Natural killer cell treated with Interleukin-12 subunit alpha and Interleukin-12 subunit beta and Interleukin-15 and Interleukin-18, amount 100 ng/mL, for 72 hours (primary cell): Measurements from ENCODE around the gene FOXO3. TPM values are rescaled to one million over a fixed set of nuclear protein-coding genes. Genes with fewer than 3 reads are reported as not detected.
"Not testable (repeated sequence)": the region's sequence is repeated elsewhere in the genome, so short reads cannot be mapped to it uniquely, and the experiment has no call there.

Source experiments
- ATAC-seq, 2 donors: fragments of 150-1000 bp; cut with Tn5 transposase in 1 of 2; sonication (Bioruptor Pico), chemical (Tn5 transposase) in 1 of 2; 2 replicates each; pipeline ENCODE4 v1.10.0; 2021
- DNase-seq: peaks from one replicate; pipeline ENCODE4 v3.0.0; 2022; ENCODE audit warnings: low spot score
- H3K27ac Mint-ChIP-seq, 2 donors: 1 replicate in 1 of 2; 2 replicates in 1 of 2; pipeline ENCODE4 v1.8.0; 2022; ENCODE audit warnings: mixed read lengths in 2 of 2, mild to moderate bottlenecking in 1 of 2, moderate library complexity in 1 of 2
- H3K27me3 Mint-ChIP-seq, 2 donors: 1 replicate in 1 of 2; 2 replicates in 1 of 2; pipeline ENCODE4 v1.8.0; 2022; ENCODE audit warnings: mixed read lengths in 2 of 2
- H3K36me3 Mint-ChIP-seq: one replicate; pipeline ENCODE4 v1.8.0; 2022; ENCODE audit warnings: mixed read lengths
- H3K4me1 Mint-ChIP-seq, 2 donors: 1 replicate in 1 of 2; 2 replicates in 1 of 2; pipeline ENCODE4 v1.8.0; 2022; ENCODE audit warnings: low read depth in 2 of 2, mixed read lengths in 2 of 2, mild to moderate bottlenecking in 1 of 2
- H3K4me3 Mint-ChIP-seq: one replicate; pipeline ENCODE4 v1.8.0; 2022; ENCODE audit warnings: mixed read lengths
- H3K9me3 Mint-ChIP-seq: 2 replicates; pipeline ENCODE4 v1.8.0; 2022; ENCODE audit warnings: mixed read lengths
- total RNA-seq, 2 donors: library from RNA; stranded (reverse); gene quantifications; one replicate each; pipeline ENCODE4 v1.2.3, GENCODE V29; 2022

The FOXO3 gene
- total RNA-seq, 2 donors from 2014 or later, result 17.8 to 20.6 TPM

DNA sequence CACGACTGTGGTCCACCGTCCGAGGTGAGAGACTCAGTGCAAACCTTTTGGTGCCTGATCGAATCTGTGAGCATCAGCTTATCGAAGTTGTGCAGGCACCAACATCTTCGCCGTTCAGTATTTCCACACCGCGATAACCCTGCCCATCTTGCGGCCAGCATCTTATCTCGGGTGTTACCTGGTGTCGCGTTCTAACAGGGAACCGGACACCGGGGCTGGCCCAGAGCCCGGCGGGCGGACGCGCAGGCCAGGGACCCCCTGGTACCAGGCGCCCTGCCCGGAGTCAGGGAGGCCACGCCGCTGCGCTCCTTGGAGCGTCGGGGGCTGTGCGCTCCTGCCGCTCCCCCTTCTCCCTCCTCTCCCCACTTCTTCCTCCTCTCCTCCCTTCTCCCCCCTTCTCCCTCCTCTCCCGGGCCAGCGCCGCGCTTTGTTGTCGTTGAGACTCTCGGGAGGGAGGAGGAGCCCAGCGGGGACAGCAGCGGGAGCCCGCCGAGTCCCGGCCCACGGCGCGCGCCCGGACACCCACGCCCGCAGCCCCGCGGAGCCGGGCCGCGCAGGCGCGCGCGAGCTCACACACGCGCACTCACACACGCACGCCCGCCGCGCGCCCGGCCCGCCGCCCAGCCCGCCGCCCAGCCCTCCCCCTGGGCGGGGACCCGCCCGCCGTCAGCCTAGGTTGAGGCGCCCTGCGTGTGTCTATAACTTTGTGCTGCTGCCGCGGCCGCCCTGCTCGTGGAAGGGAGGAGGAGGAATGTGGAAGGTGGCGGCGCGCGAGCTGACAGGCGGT lies 1.4 kb upstream of the FOXO3 start:
- H3K9me3 Mint-ChIP-seq, result no peaks in the 10 kb centered on the region
- peak; percentile 91 for DNase-seq

GRCh38 chr6:108559884-108560462 lies 744 bp upstream of the FOXO3 start:
- DNase-seq (no peak), ATAC-seq (peak; percentile 0 to 1)
- Mint-ChIP-seq H3K4me1 (peaks cover 32 to 43% of the 10 kb centered on the region in 2 donors), H3K27ac (peak overlapping the region; percentile 96), H3K36me3 (peaks cover 8% of the 10 kb centered on the region), H3K27me3 (peaks cover 0 to 2% of the 10 kb centered on the region in 2 donors), H3K9me3 (no peaks in the 10 kb centered on the region), H3K4me3 (peak overlapping the region; percentile 96)

More for the DNA sequence above, 1.4 kb upstream of the FOXO3 start:
- Mint-ChIP-seq H3K4me3 (peak overlapping the region; percentile 96), H3K27ac (peak overlapping the region; percentile 96), H3K27me3 (peaks cover 0 to 2% of the 10 kb centered on the region in 2 donors), H3K4me1 (peaks cover 25 to 36% of the 10 kb centered on the region in 2 donors), H3K36me3 (peaks cover 8% of the 10 kb centered on the region)
- peak; percentile 73 to 81 for ATAC-seq

DNA sequence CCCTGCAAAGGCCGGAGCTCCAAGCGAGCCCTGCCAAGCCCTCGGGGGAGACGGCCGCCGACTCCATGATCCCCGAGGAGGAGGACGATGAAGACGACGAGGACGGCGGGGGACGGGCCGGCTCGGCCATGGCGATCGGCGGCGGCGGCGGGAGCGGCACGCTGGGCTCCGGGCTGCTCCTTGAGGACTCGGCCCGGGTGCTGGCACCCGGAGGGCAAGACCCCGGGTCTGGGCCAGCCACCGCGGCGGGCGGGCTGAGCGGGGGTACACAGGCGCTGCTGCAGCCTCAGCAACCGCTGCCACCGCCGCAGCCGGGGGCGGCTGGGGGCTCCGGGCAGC lies 561 bp downstream of the FOXO3 start:
- not testable (repeated sequence) for ATAC-seq

GRCh38 chr6:108561742-108562502 lies 1.2 kb downstream of the FOXO3 start:
- peak overlapping the region; percentile 22 to 82 for H3K27ac Mint-ChIP-seq
- peaks cover 8% of the 10 kb centered on the region for H3K36me3 Mint-ChIP-seq
- H3K4me1 Mint-ChIP-seq, result peaks cover 49 to 60% of the 10 kb centered on the region in 2 donors
- ATAC-seq (no peak), DNase-seq (peak; percentile 64)
- H3K9me3 Mint-ChIP-seq, result no peaks in the 10 kb centered on the region
- no peaks in the 10 kb centered on the region for H3K27me3 Mint-ChIP-seq
- H3K4me3 Mint-ChIP-seq, result peak overlapping the region; percentile 94

More for the DNA sequence above, 561 bp downstream of the FOXO3 start:
- not testable (repeated sequence) for DNase-seq, H3K27ac Mint-ChIP-seq, H3K36me3 Mint-ChIP-seq, H3K9me3 Mint-ChIP-seq, H3K27me3 Mint-ChIP-seq
- Mint-ChIP-seq H3K4me1 (peaks cover 45 to 56% of the 10 kb centered on the region in 2 donors), H3K4me3 (peak overlapping the region; percentile 94)

- peaks cover 8% of the 10 kb centered on the region for H3K36me3 Mint-ChIP-seq
- ATAC-seq (no peak), DNase-seq (no peak)
- H3K27ac Mint-ChIP-seq, result peak overlapping the region; percentile 22 to 82
- no peaks in the 10 kb centered on the region for H3K27me3 Mint-ChIP-seq
- peak overlapping the region; percentile 94 for H3K4me3 Mint-ChIP-seq
- H3K9me3 Mint-ChIP-seq, result no peaks in the 10 kb centered on the region
- H3K4me1 Mint-ChIP-seq, result peaks cover 50 to 61% of the 10 kb centered on the region in 2 donors
Observed at GRCh38 chr6:108562503-108562993, 1.8 kb downstream of the FOXO3 start.

DNA sequence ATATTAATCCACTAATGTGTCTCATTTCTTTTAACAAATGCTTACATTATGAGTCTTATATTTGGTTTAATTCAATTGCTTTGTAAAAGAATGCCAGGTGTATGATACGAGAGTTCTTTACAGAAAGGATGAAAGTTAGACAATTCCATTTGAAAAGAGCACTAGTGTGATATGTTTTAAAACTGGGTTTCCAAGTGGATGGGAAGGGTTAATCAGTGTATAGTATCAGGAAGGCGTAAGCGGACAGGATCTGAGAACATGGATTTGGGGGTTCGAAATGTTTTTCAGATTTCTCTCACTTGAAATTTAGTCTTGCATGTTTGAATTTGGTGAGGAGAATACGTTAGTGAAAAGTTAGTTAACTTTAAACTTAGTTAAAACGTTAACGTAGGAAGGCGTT lies 2.6 kb downstream of the FOXO3 start:
- ATAC-seq (no peak), DNase-seq (no peak)
- peaks cover 8% of the 10 kb centered on the region for H3K36me3 Mint-ChIP-seq
- peaks cover 54 to 66% of the 10 kb centered on the region in 2 donors for H3K4me1 Mint-ChIP-seq
- H3K9me3 Mint-ChIP-seq, result no peaks in the 10 kb centered on the region
- no peaks in the 10 kb centered on the region for H3K27me3 Mint-ChIP-seq
- H3K4me3 Mint-ChIP-seq, result peak overlapping the region; percentile 94
- peak overlapping the region; percentile 22 to 82 for H3K27ac Mint-ChIP-seq

DNA sequence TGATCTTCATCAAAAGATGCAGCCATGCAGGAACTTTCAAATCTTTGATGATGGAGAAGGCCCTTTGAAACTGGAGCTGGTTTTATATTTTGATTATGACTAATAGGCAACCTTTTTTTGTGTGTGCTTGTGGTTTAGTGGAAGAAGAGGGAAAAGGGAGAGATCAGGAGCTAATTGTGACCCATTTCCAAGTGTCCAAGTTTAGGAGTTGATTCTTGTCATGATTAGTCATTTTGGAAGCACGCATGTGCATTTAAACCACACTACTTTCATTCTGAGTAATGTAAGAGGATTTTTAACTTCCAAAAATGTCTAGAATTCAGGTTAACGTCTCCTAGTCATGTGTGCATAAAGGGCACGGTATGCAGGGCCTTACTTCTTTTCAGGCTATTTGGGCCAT lies 3.5 kb downstream of the FOXO3 start:
- no peak for ATAC-seq
- Mint-ChIP-seq H3K27me3 (no peaks in the 10 kb centered on the region), H3K36me3 (peaks cover 8% of the 10 kb centered on the region), H3K4me1 (peaks cover 63 to 70% of the 10 kb centered on the region in 2 donors), H3K4me3 (peak overlapping the region; percentile 70), H3K27ac (peak overlapping the region; percentile 71 to 80), H3K9me3 (no peaks in the 10 kb centered on the region)
- DNase-seq, result peak; percentile 62

- H3K27me3 Mint-ChIP-seq, result no peaks in the 10 kb centered on the region
- ATAC-seq (peak in 1 of 2 donors; percentile 37), DNase-seq (no peak)
- H3K4me3 Mint-ChIP-seq, result peak overlapping the region; percentile 70
- H3K9me3 Mint-ChIP-seq, result no peaks in the 10 kb centered on the region
- peak overlapping the region; percentile 71 to 80 for H3K27ac Mint-ChIP-seq
- H3K36me3 Mint-ChIP-seq, result peaks cover 8% of the 10 kb centered on the region
- peaks cover 67 to 74% of the 10 kb centered on the region in 2 donors for H3K4me1 Mint-ChIP-seq
Observed at GRCh38 chr6:108565091-108565766, 4.5 kb downstream of the FOXO3 start.

- Mint-ChIP-seq H3K36me3 (peaks cover 8% of the 10 kb centered on the region), H3K4me1 (peaks cover 67 to 75% of the 10 kb centered on the region in 2 donors), H3K27me3 (no peaks in the 10 kb centered on the region), H3K27ac (peak overlapping the region; percentile 71 to 80), H3K4me3 (peak overlapping the region; percentile 70), H3K9me3 (no peaks in the 10 kb centered on the region)
- peak; percentile 56 to 76 for ATAC-seq
- DNase-seq, result peak; percentile 63
Observed at GRCh38 chr6:108565893-108566292, 5.2 kb downstream of the FOXO3 start.

DNA sequence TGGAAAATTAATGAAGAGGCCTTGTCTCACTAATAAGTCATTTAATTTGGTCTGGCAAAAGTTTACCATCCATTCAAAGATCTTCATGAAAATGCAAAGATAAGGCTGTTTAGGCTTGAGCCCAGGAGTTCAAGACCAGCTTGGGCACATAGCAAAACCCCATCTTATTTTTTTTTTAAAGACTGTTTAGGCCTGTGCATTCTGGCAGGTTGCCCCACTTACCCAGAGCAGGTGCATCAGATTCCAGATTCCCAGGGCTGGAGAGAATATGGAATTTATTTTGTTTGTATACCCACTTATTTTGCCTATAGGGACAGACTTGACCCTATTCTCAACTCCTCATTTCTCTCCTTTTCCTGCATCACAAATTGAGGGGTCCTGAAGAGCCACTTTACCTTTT lies 5.7 kb downstream of the FOXO3 start:
- DNase-seq (no peak), ATAC-seq (no peak)
- Mint-ChIP-seq H3K4me3 (peak overlapping the region; percentile 70), H3K4me1 (peaks cover 69 to 81% of the 10 kb centered on the region in 2 donors), H3K27ac (peak overlapping the region; percentile 71 to 80), H3K36me3 (peaks cover 8% of the 10 kb centered on the region), H3K27me3 (no peaks in the 10 kb centered on the region), H3K9me3 (no peaks in the 10 kb centered on the region)

DNA sequence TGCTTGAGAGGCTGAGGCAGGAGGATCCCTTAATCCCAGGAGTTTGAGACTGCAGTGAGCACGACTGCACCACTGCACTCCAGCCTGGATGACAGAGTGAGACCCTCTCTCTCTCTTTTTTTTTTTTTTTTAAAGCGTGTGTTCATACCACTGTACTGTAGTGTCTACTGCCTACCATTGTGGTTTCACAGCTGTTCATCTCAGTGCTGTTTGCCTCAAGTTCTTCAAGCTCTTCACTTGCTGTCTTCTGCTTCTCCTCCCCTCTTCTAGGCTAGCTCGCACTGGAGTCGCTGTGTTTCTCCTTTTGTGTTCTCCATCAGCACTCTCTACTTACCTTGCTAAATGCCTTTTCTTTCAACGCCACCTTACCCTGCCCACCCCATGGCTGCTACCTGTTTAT lies 7.4 kb downstream of the FOXO3 start:
- peaks cover 62 to 70% of the 10 kb centered on the region in 2 donors for H3K4me1 Mint-ChIP-seq
- peaks cover 4% of the 10 kb centered on the region for H3K36me3 Mint-ChIP-seq
- no peak for DNase-seq
- H3K4me3 Mint-ChIP-seq, result peak overlapping the region; percentile 46
- ATAC-seq, result peak; percentile 30 to 61
- H3K9me3 Mint-ChIP-seq, result no peaks in the 10 kb centered on the region
- H3K27me3 Mint-ChIP-seq, result no peaks in the 10 kb centered on the region
- peak overlapping the region; percentile 44 to 80 for H3K27ac Mint-ChIP-seq

DNA sequence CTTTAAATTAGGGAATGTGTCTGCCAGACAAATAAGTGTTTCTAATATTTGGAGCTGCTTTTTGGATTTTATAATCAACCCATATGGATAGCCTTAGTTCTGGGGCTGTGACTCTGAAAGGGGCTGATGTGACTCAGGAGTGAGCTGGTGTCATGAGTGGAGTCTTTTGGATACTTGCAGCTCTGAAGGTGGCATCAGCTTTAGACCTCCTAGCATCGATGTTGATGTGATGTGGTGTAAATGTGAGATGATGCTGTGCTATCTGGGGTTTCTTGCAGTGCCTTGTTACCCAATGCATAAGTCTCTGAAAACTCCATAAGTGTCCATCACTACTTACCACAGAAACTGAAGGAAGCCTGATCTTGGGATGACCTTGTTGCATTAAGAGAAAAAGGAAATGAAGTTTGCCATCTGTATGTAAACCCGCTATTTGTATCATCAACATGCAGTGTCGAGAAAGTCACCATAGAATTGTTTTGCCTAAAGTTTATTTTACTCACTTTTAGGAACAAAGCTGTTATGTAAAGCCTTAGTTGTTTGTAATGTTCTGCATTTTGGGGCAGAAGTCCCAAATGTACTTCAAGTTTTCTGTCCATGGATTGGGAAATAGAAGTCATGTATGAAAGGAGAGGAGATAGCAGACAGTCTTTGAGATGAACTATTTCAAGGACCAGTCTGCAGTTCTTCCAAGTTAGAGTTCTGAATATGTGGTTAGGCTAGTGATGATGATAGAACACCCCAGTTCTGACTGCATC lies 8.0 kb downstream of the FOXO3 start:
- Mint-ChIP-seq H3K4me3 (peak overlapping the region; percentile 46), H3K27ac (peak overlapping the region; percentile 44 to 80), H3K27me3 (no peaks in the 10 kb centered on the region), H3K9me3 (no peaks in the 10 kb centered on the region), H3K4me1 (peaks cover 58 to 66% of the 10 kb centered on the region in 2 donors), H3K36me3 (no peaks in the 10 kb centered on the region)
- ATAC-seq (peak in 1 of 2 donors; percentile 28), DNase-seq (no peak)
